Measurements from ENCODE around the gene HSPA14.
"Not testable (repeated sequence)": the region's sequence is repeated elsewhere in the genome, so short reads cannot be mapped to it uniquely, and the experiment has no call there.

The HSPA14 gene

GRCh38 chr10:14889318-14889717 is 51.2 kb downstream of the HSPA14 start:
- no peak for TF ChIP-seq CTCF (IDR thresholded peaks at IDR 0.05; ENCODE audit: insufficient read depth, low read length, missing control alignments)
- ChIA-PET CTCF (interaction anchor here (1.2 to 1.6 kb wide), 4 partner anchors 8 to 216 kb away, joined by 5 to 6 read pairs (median 6); partner anchors contain the start of gene DCLRE1C), POLR2A (no interaction called here)
- DNase-seq (ENCODE audit: low read depth, low spot score), result no peak
- H3K4me3 ChIP-seq (ENCODE audit: low read depth, low read length), result no peak overlapping the region

- DNase-seq (ENCODE audit: low read depth, low spot score), result no peak
- no peak for TF ChIP-seq CTCF (IDR thresholded peaks at IDR 0.05; ENCODE audit: insufficient read depth, low read length, missing control alignments)
- CTCF ChIA-PET, result interaction anchor here (1.2 to 1.4 kb wide), 2 partner anchors 12 to 13 kb away, joined by 3 to 5 read pairs; no protein-coding TSS in a partner anchor
- H3K4me3 ChIP-seq (ENCODE audit: low read depth, low read length), result no peak overlapping the region
- POLR2A ChIA-PET, result no interaction called here
Observed at GRCh38 chr10:14891151-14891550, 53.0 kb downstream of the HSPA14 start.

- POLR2A ChIA-PET, result no interaction called here
- H3K4me3 ChIP-seq (ENCODE audit: low read depth, low read length), result no peak overlapping the region
- CTCF ChIA-PET, result interaction anchor here (0.8 to 2.4 kb wide), 9 partner anchors 12 to 417 kb away, joined by 3 to 9 read pairs (median 6); partner anchors contain the start of gene SUV39H2
- TF ChIP-seq CTCF (IDR thresholded peaks at IDR 0.05; ENCODE audit: insufficient read depth, low read length, missing control alignments), result peak; percentile 41
- no peak for DNase-seq (ENCODE audit: low read depth, low spot score)
Observed at GRCh38 chr10:14904316-14904732, 66.2 kb downstream of the HSPA14 start.

- no peak for DNase-seq (ENCODE audit: low read depth, low spot score)
- POLR2A ChIA-PET, result no interaction called here
- H3K4me3 ChIP-seq (ENCODE audit: low read depth, low read length), result no peak overlapping the region
- CTCF ChIA-PET, result interaction anchor here (0.6 to 2.4 kb wide), 10 partner anchors 8 to 418 kb away, joined by 3 to 9 read pairs (median 4); partner anchors contain the start of gene SUV39H2
- no peak for TF ChIP-seq CTCF (IDR thresholded peaks at IDR 0.05; ENCODE audit: insufficient read depth, low read length, missing control alignments)
Observed at GRCh38 chr10:14904864-14905263, 66.8 kb downstream of the HSPA14 start.

GRCh38 chr10:14905890-14906289 is 67.8 kb downstream of the HSPA14 start:
- POLR2A ChIA-PET, result no interaction called here

GRCh38 chr10:14906765-14907164 is 68.7 kb downstream of the HSPA14 start:
- no peak for TF ChIP-seq CTCF (IDR thresholded peaks at IDR 0.05; ENCODE audit: insufficient read depth, low read length, missing control alignments)
- ChIA-PET POLR2A (no interaction called here), CTCF (interaction anchor here (1.0 kb wide), 1 partner anchor 8 kb away, joined by 3 read pairs; no protein-coding TSS in a partner anchor)
- no peak overlapping the region for H3K4me3 ChIP-seq (ENCODE audit: low read depth, low read length)
- no peak for DNase-seq (ENCODE audit: low read depth, low spot score)

More at GRCh38 chr10:14905890-14906289, 67.8 kb downstream of the HSPA14 start:
- TF ChIP-seq CTCF (IDR thresholded peaks at IDR 0.05; ENCODE audit: insufficient read depth, low read length, missing control alignments), result no peak
- CTCF ChIA-PET, result interaction anchor here (1.0 to 2.0 kb wide), 4 partner anchors 9 to 39 kb away, joined by 3 to 7 read pairs (median 6); no protein-coding TSS in a partner anchor
- DNase-seq (ENCODE audit: low read depth, low spot score), result no peak
- H3K4me3 ChIP-seq (ENCODE audit: low read depth, low read length), result no peak overlapping the region

- POLR2A ChIA-PET; H3K4me3 ChIP-seq (ENCODE audit: low read depth, low read length); DNase-seq (ENCODE audit: low read depth, low spot score): not testable (repeated sequence)
- CTCF ChIA-PET, result interaction anchor here (1.0 kb wide), 1 partner anchor 9 kb away, joined by 3 read pairs; no protein-coding TSS in a partner anchor
Observed at GRCh38 chr10:14907591-14907990, 69.5 kb downstream of the HSPA14 start.
